Activated B cell treated with CpG ODN at 0.5 μM for 24 hours (primary cell): ENCODE results near the gene RABAC1. TPM values are rescaled to one million over a fixed set of nuclear protein-coding genes. Genes with fewer than 3 reads are reported as not detected.
A peak's percentile ranks its signal among the peaks of the same experiment; 100 is the strongest.

ENCODE experiments used
- ATAC-seq: fragments of 200-7000 bp; cut with Tn5 transposase; one replicate; pipeline ENCODE4 v1.10.0; 2021; ENCODE audit warnings: low read depth, mild to moderate bottlenecking, moderate library complexity
- CTCF ChIA-PET: fragments of 350-600 bp; sonication (Branson Sonifier 250); formaldehyde crosslinking; loops from one replicate; lab custom pipeline; 2021; ENCODE audit warnings: antibody characterized with exemption; lab: Charles Lee
- POLR2A ChIA-PET: fragments of 350-600 bp; sonication (Branson Sonifier 250); formaldehyde crosslinking; loops from one replicate; lab custom pipeline; 2021; ENCODE audit warnings: antibody characterized with exemption; lab: Charles Lee
- DNase-seq: peaks from one replicate; pipeline ENCODE4 v3.0.0; 2022
- H3K27ac Mint-ChIP-seq: one replicate; pipeline ENCODE4 v1.8.0; 2020; ENCODE audit warnings: mixed read lengths
- H3K27me3 Mint-ChIP-seq: one replicate; pipeline ENCODE4 v1.8.0; 2021; ENCODE audit warnings: mixed read lengths
- H3K36me3 Mint-ChIP-seq: one replicate; pipeline ENCODE4 v1.8.0; 2021; ENCODE audit warnings: low read depth, mixed read lengths
- H3K4me1 Mint-ChIP-seq: one replicate; pipeline ENCODE4 v1.8.0; 2021; ENCODE audit warnings: mixed read lengths
- H3K4me3 Mint-ChIP-seq: one replicate; pipeline ENCODE4 v1.8.0; 2020; ENCODE audit warnings: mild to moderate bottlenecking, mixed read lengths
- H3K9me3 Mint-ChIP-seq: one replicate; pipeline ENCODE4 v1.8.0; 2020; ENCODE audit warnings: mixed read lengths
- CTCF ChIP-seq: fragments of 200-600 bp; IDR thresholded peaks from one replicate; pipeline ENCODE4 v1.8.0; 2022; ENCODE audit warnings: antibody characterized with exemption, mild to moderate bottlenecking
- intact Hi-C: fragments of 100-400 bp; cut with micrococcal nuclease; formaldehyde crosslinking; loops from one replicate; pipeline ENCODE4 v1.15.1; 2024
- total RNA-seq: library from RNA; stranded (reverse); gene quantifications from 2 replicates; pipeline ENCODE4 v1.2.3, GENCODE V29; 2022

RABAC1 gene
- total RNA-seq, 1 donor from 2014 or later: 102 TPM

- intact Hi-C loops: loop anchor here (1.0 to 2.0 kb wide), 4 partner anchors 16 to 76 kb away; no protein-coding TSS in a partner anchor
- no peaks in the 10 kb centered on the region for H3K27me3 Mint-ChIP-seq
- DNase-seq (peak; percentile 65), ATAC-seq (peak; percentile 84)
- TF ChIP-seq CTCF: no peak
- CTCF ChIA-PET: interaction anchor here (0.6 to 2.2 kb wide), 3 partner anchors 11 to 61 kb away, joined by 3 to 11 read pairs (median 3); no protein-coding TSS in a partner anchor
- POLR2A ChIA-PET: interaction anchor here (0.7 to 1.8 kb wide), 5 partner anchors 47 to 62 kb away, joined by 3 to 7 read pairs (median 3); no protein-coding TSS in a partner anchor
- H3K27ac Mint-ChIP-seq: peak overlapping the region; percentile 79
- H3K4me1 Mint-ChIP-seq: peaks cover 63% of the 10 kb centered on the region
- no peaks in the 10 kb centered on the region for H3K36me3 Mint-ChIP-seq
- H3K9me3 Mint-ChIP-seq: no peaks in the 10 kb centered on the region
- no peak overlapping the region for H3K4me3 Mint-ChIP-seq
Measured at GRCh38 chr19:41934849-41935374, 24.2 kb downstream of the RABAC1 start.

GRCh38 chr19:41933693-41934426 is 25.3 kb downstream of the RABAC1 start:
- ChIA-PET POLR2A (interaction anchor here (0.7 to 1.8 kb wide), 6 partner anchors 46 to 73 kb away, joined by 3 to 7 read pairs (median 3); partner anchors contain the start of gene RPS19), CTCF (interaction anchor here (1.0 to 2.2 kb wide), 3 partner anchors 12 to 60 kb away, joined by 3 to 11 read pairs (median 3); no protein-coding TSS in a partner anchor)
- no peak for DNase-seq
- Mint-ChIP-seq H3K36me3 (no peaks in the 10 kb centered on the region), H3K4me1 (peaks cover 71% of the 10 kb centered on the region), H3K4me3 (no peak overlapping the region), H3K9me3 (no peaks in the 10 kb centered on the region), H3K27ac (peak overlapping the region; percentile 79), H3K27me3 (no peaks in the 10 kb centered on the region)
- intact Hi-C loops: loop anchor here (1.0 to 2.0 kb wide), 2 partner anchors 49 to 75 kb away; no protein-coding TSS in a partner anchor
- no peak for TF ChIP-seq CTCF
- no peak for ATAC-seq

GRCh38 chr19:41932720-41933332 is 26.3 kb downstream of the RABAC1 start:
- intact Hi-C loops: no loop called here
- peaks cover 69% of the 10 kb centered on the region for H3K4me1 Mint-ChIP-seq
- ChIA-PET POLR2A (interaction anchor here (1.1 to 1.8 kb wide), 2 partner anchors 60 to 72 kb away, joined by 3 to 7 read pairs; partner anchors contain the start of gene RPS19), CTCF (interaction anchor here (2.2 kb wide), 1 partner anchor 60 kb away, joined by 9 read pairs; no protein-coding TSS in a partner anchor)
- H3K36me3 Mint-ChIP-seq: no peaks in the 10 kb centered on the region
- H3K27ac Mint-ChIP-seq: no peak overlapping the region
- no peak for DNase-seq
- ATAC-seq: no peak
- no peaks in the 10 kb centered on the region for H3K27me3 Mint-ChIP-seq
- no peak overlapping the region for H3K4me3 Mint-ChIP-seq
- no peaks in the 10 kb centered on the region for H3K9me3 Mint-ChIP-seq
- no peak for TF ChIP-seq CTCF

GRCh38 chr19:41932259-41932719 is 26.8 kb downstream of the RABAC1 start:
- no peaks in the 10 kb centered on the region for H3K9me3 Mint-ChIP-seq
- peaks cover 64% of the 10 kb centered on the region for H3K4me1 Mint-ChIP-seq
- intact Hi-C loops: no loop called here
- POLR2A ChIA-PET: no interaction called here
- ATAC-seq (no peak), DNase-seq (no peak)
- no peak overlapping the region for H3K27ac Mint-ChIP-seq
- CTCF ChIA-PET: interaction anchor here (2.2 kb wide), 1 partner anchor 59 kb away, joined by 9 read pairs; no protein-coding TSS in a partner anchor
- H3K4me3 Mint-ChIP-seq: no peak overlapping the region
- no peak for TF ChIP-seq CTCF
- H3K27me3 Mint-ChIP-seq: no peaks in the 10 kb centered on the region
- no peaks in the 10 kb centered on the region for H3K36me3 Mint-ChIP-seq
